ENCODE data around the gene WDR81. TPM values are rescaled to one million over a fixed set of nuclear protein-coding genes. Genes with fewer than 3 reads are reported as not detected.
"Not testable (repeated sequence)": the region's sequence is repeated elsewhere in the genome, so short reads cannot be mapped to it uniquely, and the experiment has no call there.

Gene WDR81
- total RNA-seq, 1 experiment from 2014 or later: 17.3 TPM

- no peak overlapping the region for H3K4me2 ChIP-seq (ENCODE audit: low read length)
- ChIA-PET CTCF (no interaction called here), POLR2A (no interaction called here), RAD21 (ENCODE audit: low non-redundant PET in 1 of 2, low total read pairs in 2 of 2, uncharacterized antibody in 2 of 2, unreplicated experiment in 2 of 2) (no interaction called here)
- no peaks in the 10 kb centered on the region for H3K9me2 ChIP-seq (ENCODE audit: insufficient read depth)
- no peak overlapping the region for H3K27ac ChIP-seq (ENCODE audit: low read depth, low read length)
- H3K36me3 ChIP-seq (ENCODE audit: control insufficient read depth in 1 of 2, insufficient read depth in 2 of 2, low read length in 2 of 2): no peaks in the 10 kb centered on the region
- no peaks in the 10 kb centered on the region for H4K20me1 ChIP-seq (ENCODE audit: insufficient read depth)
- H3K9ac ChIP-seq (ENCODE audit: low read length): no peak overlapping the region
- H3K27me3 ChIP-seq (ENCODE audit: insufficient read depth, low read length): no peaks in the 10 kb centered on the region
- BruUV-seq (replicated peaks): no TSS peak
- H3K4me3 ChIP-seq (replicated peaks in 1 of 2; ENCODE audit: low read depth in 1 of 2, low read length in 2 of 2): no peak overlapping the region
- no peaks in the 10 kb centered on the region for H3K4me1 ChIP-seq (ENCODE audit: control insufficient read depth in 1 of 2, insufficient read depth in 2 of 2, low read length in 2 of 2)
- DNase-seq (ENCODE audit: low read depth, low spot score) (no peak), ATAC-seq (no peak)
- no peaks in the 10 kb centered on the region for H3K79me2 ChIP-seq (ENCODE audit: insufficient read depth, low read length)
- no peaks in the 10 kb centered on the region for H3K9me3 ChIP-seq (ENCODE audit: control insufficient read depth in 1 of 2, insufficient read depth in 1 of 2, low read depth in 1 of 2, low read length in 2 of 2)
- no peak for TF ChIP-seq JUND (IDR thresholded peaks at IDR 0.05)
- no peak for TF ChIP-seq ELF1 (IDR thresholded peaks at IDR 0.05; ENCODE audit: borderline replicate concordance, low read depth)
- no peak for TF ChIP-seq EGR1 (IDR thresholded peaks at IDR 0.05; ENCODE audit: low read depth)
- no peak for TF ChIP-seq SIN3A (IDR thresholded peaks at IDR 0.05; ENCODE audit: low read depth)
- TF ChIP-seq SRF (IDR thresholded peaks at IDR 0.05; ENCODE audit: low read depth): no peak
- TF ChIP-seq EZH2 (IDR thresholded peaks at IDR 0.05): no peak
- TF ChIP-seq YY1 (IDR thresholded peaks at IDR 0.05; ENCODE audit: extremely low read depth, insufficient replicate concordance, low read depth, low read length): no peak
- H2AFZ ChIP-seq (ENCODE audit: low read depth, low read length, poor library complexity, severe bottlenecking): no peak overlapping the region
- intact Hi-C loops (cut with micrococcal nuclease): no loop called here
Measured at GRCh38 chr17:1697681-1698080, 26.8 kb upstream of the WDR81 start.

GRCh38 chr17:1699891-1700290, 24.6 kb upstream of the WDR81 start:
- H3K27me3 ChIP-seq (ENCODE audit: insufficient read depth, low read length); H4K20me1 ChIP-seq (ENCODE audit: insufficient read depth); H3K4me1 ChIP-seq (ENCODE audit: control insufficient read depth in 1 of 2, insufficient read depth in 2 of 2, low read length in 2 of 2); ATAC-seq; H3K27ac ChIP-seq (ENCODE audit: low read depth, low read length); DNase-seq (ENCODE audit: low read depth, low spot score); CTCF ChIA-PET; H3K79me2 ChIP-seq (ENCODE audit: insufficient read depth, low read length); H3K9me2 ChIP-seq (ENCODE audit: insufficient read depth); H2AFZ ChIP-seq (ENCODE audit: low read depth, low read length, poor library complexity, severe bottlenecking); H3K36me3 ChIP-seq (ENCODE audit: control insufficient read depth in 1 of 2, insufficient read depth in 2 of 2, low read length in 2 of 2); BruUV-seq (replicated peaks); RAD21 ChIA-PET (ENCODE audit: low non-redundant PET in 1 of 2, low total read pairs in 2 of 2, uncharacterized antibody in 2 of 2, unreplicated experiment in 2 of 2); H3K4me2 ChIP-seq (ENCODE audit: low read length); H3K4me3 ChIP-seq (replicated peaks in 1 of 2; ENCODE audit: low read depth in 1 of 2, low read length in 2 of 2); POLR2A ChIA-PET; H3K9me3 ChIP-seq (ENCODE audit: control insufficient read depth in 1 of 2, insufficient read depth in 1 of 2, low read depth in 1 of 2, low read length in 2 of 2); intact Hi-C loops (cut with micrococcal nuclease); H3K9ac ChIP-seq (ENCODE audit: low read length): not testable (repeated sequence)
